Tibial nerve (tissue), 4 donors: ENCODE data around the gene LGALS4.

ENCODE experiments used
- EP300 ChIP-seq, 2 donors: sonication (generic); formaldehyde crosslinking; IDR thresholded peaks; one replicate each; pipeline ENCODE4 v1.6.1; 2017; ENCODE audit warnings: antibody characterized with exemption in 2 of 2, mild to moderate bottlenecking in 1 of 2
- POLR2A ChIP-seq, 2 donors: fragments of 450-650 bp; IDR thresholded peaks; one replicate each; pipeline ENCODE4 v1.6.1; 2017; ENCODE audit warnings: antibody characterized with exemption in 2 of 2, mild to moderate bottlenecking in 2 of 2, moderate library complexity in 2 of 2
- TF ChIP-seq, protein P1 (sequence below), 5 experiments: fragments of 200-600 bp in 3 of 5; fragments of 450-650 bp in 2 of 5; sonication (generic) in 3 of 5; IDR thresholded peaks; one replicate each; pipeline ENCODE4 v1.5.1; 2016 to 2019; ENCODE audit warnings: antibody characterized with exemption in 5 of 5, mild to moderate bottlenecking in 3 of 5, moderate library complexity in 2 of 5

DNA sequence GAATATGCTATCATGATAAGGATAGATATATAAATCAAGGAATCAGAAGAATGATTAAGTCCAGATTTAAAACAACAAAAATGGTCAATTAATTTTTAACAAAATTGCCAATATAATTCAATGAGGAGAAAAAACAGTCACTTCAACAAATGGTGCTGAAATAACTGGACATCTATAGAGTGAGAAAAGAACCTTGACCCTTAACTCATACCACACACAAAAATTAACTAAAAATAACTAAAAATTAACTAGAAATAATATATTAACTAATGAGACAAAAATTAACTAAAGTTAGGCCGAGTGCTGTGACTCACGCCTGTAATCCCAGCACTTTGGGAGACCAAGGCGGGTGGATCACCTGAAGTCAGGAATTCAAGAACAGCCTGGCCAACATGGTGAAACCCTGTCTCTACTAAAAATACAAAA, 48.9 kb downstream of the LGALS4 start:
- TF ChIP-seq, protein P1, sequence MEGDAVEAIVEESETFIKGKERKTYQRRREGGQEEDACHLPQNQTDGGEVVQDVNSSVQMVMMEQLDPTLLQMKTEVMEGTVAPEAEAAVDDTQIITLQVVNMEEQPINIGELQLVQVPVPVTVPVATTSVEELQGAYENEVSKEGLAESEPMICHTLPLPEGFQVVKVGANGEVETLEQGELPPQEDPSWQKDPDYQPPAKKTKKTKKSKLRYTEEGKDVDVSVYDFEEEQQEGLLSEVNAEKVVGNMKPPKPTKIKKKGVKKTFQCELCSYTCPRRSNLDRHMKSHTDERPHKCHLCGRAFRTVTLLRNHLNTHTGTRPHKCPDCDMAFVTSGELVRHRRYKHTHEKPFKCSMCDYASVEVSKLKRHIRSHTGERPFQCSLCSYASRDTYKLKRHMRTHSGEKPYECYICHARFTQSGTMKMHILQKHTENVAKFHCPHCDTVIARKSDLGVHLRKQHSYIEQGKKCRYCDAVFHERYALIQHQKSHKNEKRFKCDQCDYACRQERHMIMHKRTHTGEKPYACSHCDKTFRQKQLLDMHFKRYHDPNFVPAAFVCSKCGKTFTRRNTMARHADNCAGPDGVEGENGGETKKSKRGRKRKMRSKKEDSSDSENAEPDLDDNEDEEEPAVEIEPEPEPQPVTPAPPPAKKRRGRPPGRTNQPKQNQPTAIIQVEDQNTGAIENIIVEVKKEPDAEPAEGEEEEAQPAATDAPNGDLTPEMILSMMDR (IDR thresholded peaks at IDR 0.05), result no peak
- TF ChIP-seq POLR2A (IDR thresholded peaks at IDR 0.05) (no peak), EP300 (IDR thresholded peaks at IDR 0.05) (no peak)
